Tibial nerve (tissue), 4 donors: ENCODE data around the gene TMEM63A. TPM values are rescaled to one million over a fixed set of nuclear protein-coding genes. Genes with fewer than 3 reads are reported as not detected.
A peak's percentile ranks its signal among the peaks of the same experiment; 100 is the strongest.
"Not testable (repeated sequence)": the region's sequence is repeated elsewhere in the genome, so short reads cannot be mapped to it uniquely, and the experiment has no call there.

Experiments used
- DNase-seq, 2 donors: peaks; one replicate each; pipeline ENCODE4 v3.0.0-alpha.2; 2019; ENCODE audit warnings: low spot score in 2 of 2
- H3K27ac ChIP-seq, 4 donors: fragments of 200-600 bp; sonication (generic) in 3 of 4; one replicate each; pipeline ENCODE4 v1.5.1; 2017 to 2019; ENCODE audit warnings: mild to moderate bottlenecking in 1 of 4
- H3K27me3 ChIP-seq, 2 donors: fragments of 200-600 bp; sonication (generic) in 1 of 2; one replicate each; pipeline versions ENCODE4 v1.5.1 to v1.6.0; 2017 to 2019
- H3K36me3 ChIP-seq, 3 donors: fragments of 200-600 bp; sonication (generic); one replicate each; pipeline ENCODE4 v1.5.1; 2018 to 2019
- H3K4me1 ChIP-seq, 4 donors: fragments of 200-600 bp; sonication (generic) in 3 of 4; one replicate each; pipeline ENCODE4 v1.5.1; 2017 to 2019
- H3K4me3 ChIP-seq, 4 donors: fragments of 200-600 bp; sonication (generic) in 3 of 4; one replicate each; pipeline ENCODE4 v1.5.1; 2017 to 2019; ENCODE audit warnings: mild to moderate bottlenecking in 1 of 4, moderate library complexity in 1 of 4
- H3K9me3 ChIP-seq, 4 donors: fragments of 200-600 bp; sonication (generic) in 3 of 4; one replicate each; pipeline ENCODE4 v1.5.1; 2017 to 2019
- EP300 ChIP-seq, 2 donors: sonication (generic); formaldehyde crosslinking; IDR thresholded peaks; one replicate each; pipeline ENCODE4 v1.6.1; 2017; ENCODE audit warnings: antibody characterized with exemption in 2 of 2, mild to moderate bottlenecking in 1 of 2
- POLR2A ChIP-seq, 2 donors: fragments of 450-650 bp; IDR thresholded peaks; one replicate each; pipeline ENCODE4 v1.6.1; 2017; ENCODE audit warnings: antibody characterized with exemption in 2 of 2, mild to moderate bottlenecking in 2 of 2, moderate library complexity in 2 of 2
- WGBS, 2 donors: methylation state at CpG; one replicate each; pipeline ENCODE4 v1.1.5; 2018; 5-methylcytosine and 5-hydroxymethylcytosine counted together
- total RNA-seq, 4 donors: library from RNA; depleted of rRNA; stranded (reverse); fragments of >200 nt; gene quantifications; one replicate each; pipeline ENCODE4 v1.1.0, GENCODE V29; 2016
- TF ChIP-seq, protein P1 (sequence below), 5 experiments: fragments of 200-600 bp in 3 of 5; fragments of 450-650 bp in 2 of 5; sonication (generic) in 3 of 5; IDR thresholded peaks; one replicate each; pipeline ENCODE4 v1.5.1; 2016 to 2019; ENCODE audit warnings: antibody characterized with exemption in 5 of 5, mild to moderate bottlenecking in 3 of 5, moderate library complexity in 2 of 5

The TMEM63A gene
- total RNA-seq: 10 to 100 TPM; 63.2 to 91.5 (median 66.7) TPM

DNA sequence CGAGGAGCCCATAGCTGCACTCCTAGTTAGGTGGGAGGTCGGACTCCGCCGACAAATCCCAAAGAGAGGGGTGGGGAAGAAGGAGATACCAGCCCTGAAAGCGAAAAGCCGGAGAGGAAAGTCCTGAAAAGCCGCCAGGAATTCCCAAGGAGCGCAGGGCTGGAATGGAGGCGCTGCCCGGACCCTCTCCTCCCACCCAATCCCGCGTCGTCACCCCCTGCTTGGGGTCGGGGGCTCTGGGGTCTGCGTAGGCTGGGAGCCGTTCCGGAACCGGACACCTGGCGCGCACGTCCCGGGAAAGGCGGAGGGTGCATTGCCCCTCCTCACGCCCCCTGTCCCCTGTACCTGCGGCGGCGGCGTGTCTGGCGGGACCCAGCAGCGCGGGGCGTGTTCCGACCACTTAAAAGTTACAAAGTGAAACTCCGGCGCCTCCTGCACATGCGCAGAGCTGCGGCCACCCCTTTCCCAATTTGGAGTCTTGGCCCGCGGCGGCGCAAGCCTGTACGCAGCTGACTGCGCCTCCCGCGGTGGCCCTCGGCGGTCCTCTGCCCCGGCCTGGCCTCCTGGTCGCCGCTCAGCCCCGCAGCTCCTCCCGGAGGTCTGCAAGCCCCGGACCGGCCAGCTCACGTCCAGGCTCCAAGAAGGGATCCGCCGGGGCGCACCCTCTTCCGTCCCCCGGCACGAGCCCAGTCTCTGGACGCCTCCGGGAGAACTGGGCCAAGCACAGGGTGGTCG is at the start of gene TMEM63A:
TSS of gene TMEM63A (minus strand) at position 422 of the 735 bp plus-strand sequence. CDS start 4,800 bp downstream, outside the sequence.
- 0% methylated on average over 41 to 43 of the region's 64 CpGs for WGBS, 2 donors
- peak; percentile 86 for DNase-seq
- TF ChIP-seq POLR2A (IDR thresholded peaks at IDR 0.05) (peak; percentile 49 to 70), EP300 (IDR thresholded peaks at IDR 0.05) (peak in 1 of 2 donors; percentile 82)
- TF ChIP-seq, protein P1, sequence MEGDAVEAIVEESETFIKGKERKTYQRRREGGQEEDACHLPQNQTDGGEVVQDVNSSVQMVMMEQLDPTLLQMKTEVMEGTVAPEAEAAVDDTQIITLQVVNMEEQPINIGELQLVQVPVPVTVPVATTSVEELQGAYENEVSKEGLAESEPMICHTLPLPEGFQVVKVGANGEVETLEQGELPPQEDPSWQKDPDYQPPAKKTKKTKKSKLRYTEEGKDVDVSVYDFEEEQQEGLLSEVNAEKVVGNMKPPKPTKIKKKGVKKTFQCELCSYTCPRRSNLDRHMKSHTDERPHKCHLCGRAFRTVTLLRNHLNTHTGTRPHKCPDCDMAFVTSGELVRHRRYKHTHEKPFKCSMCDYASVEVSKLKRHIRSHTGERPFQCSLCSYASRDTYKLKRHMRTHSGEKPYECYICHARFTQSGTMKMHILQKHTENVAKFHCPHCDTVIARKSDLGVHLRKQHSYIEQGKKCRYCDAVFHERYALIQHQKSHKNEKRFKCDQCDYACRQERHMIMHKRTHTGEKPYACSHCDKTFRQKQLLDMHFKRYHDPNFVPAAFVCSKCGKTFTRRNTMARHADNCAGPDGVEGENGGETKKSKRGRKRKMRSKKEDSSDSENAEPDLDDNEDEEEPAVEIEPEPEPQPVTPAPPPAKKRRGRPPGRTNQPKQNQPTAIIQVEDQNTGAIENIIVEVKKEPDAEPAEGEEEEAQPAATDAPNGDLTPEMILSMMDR (IDR thresholded peaks at IDR 0.05): peak; percentile 30 to 81 (median 53)
- Histone ChIP-seq H3K4me3 (peak within 1 kb of the TSS; percentile 68 to 92 (median 90)), H3K9me3 (no peaks in the 10 kb centered on the region), H3K27ac (peak within 1 kb of the TSS; percentile 87 to 92 (median 90)), H3K36me3 (peaks cover 0 to 2% (median 0%) of the 10 kb centered on the region in 3 donors), H3K27me3 (peaks cover 0 to 3% of the 10 kb centered on the region in 2 donors), H3K4me1 (peaks cover 0 to 54% (median 34%) of the 10 kb centered on the region in 4 donors)

DNA sequence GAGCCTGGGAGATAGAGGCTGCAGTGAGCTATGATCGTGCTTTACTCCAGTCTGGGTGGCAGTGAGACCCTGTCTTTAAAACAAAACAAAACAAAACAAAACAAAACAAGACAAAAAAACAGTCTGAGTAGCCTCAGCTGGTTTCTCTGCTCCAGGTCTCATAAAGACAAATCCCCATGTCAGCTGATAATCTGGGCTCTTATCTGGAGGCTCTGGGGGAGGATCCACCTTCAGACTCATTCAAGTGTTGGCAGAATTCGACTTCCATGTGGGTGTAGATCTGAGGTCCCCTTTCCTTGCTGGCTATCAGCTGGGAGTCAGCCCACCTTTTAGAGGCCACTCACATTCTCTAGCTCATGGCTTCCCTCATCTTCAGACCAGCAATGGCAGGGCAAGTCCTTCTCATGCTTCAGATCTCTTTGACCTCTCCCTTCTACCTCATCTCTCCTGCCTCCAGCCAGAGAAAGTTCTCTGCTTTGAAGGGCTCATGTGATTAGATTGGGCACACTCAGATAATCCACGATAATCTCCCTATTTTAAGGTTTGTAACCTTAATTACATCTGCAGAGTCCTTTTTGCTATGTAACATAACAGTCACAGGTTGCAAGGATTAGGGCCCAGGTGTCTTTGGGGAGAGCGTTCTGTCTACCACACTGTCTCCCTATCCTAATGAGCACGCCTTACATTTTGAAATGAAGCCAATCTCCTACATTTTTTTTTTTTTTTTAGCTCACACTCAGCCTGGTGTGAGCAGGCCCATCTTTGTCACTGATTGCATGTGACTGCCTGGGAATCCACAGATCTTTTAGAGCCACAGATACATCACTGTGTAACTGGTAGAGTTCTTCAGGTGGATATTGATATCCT is 49.3 kb upstream of the TMEM63A start:
- Histone ChIP-seq H3K9me3 (no peaks in the 10 kb centered on the region), H3K4me3 (no peak overlapping the region), H3K4me1 (no peaks in the 10 kb centered on the region), H3K36me3 (no peaks in the 10 kb centered on the region), H3K27me3 (no peaks in the 10 kb centered on the region), H3K27ac (no peak overlapping the region)
- no peak for DNase-seq
- TF ChIP-seq POLR2A (IDR thresholded peaks at IDR 0.05): no peak
- no peak for TF ChIP-seq EP300 (IDR thresholded peaks at IDR 0.05)
- TF ChIP-seq, protein P1 (IDR thresholded peaks at IDR 0.05): no peak
- WGBS, 2 donors: 82 to 86% methylated on average over 5 of the region's 5 CpGs

DNA sequence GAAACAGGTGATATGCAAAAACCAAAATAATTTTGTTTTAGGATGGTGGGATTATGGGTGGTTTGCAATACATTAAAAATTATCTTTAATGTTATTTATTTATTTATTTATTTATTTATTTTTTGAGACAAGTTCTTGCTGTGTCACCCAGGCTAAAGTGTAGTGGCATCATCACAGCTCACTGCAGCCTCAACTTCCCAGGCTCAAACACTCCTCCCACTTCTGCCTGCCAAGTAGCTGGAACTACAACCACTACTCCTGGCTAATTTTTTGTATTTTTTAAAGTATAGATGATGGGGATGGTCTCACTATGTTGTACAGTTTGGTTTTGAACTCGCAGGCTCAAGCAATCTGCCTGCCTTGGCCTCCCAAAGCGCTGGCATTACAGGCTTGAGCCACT is 48.4 kb upstream of the TMEM63A start:
- Histone ChIP-seq H3K9me3 (no peaks in the 10 kb centered on the region), H3K27me3 (no peaks in the 10 kb centered on the region), H3K4me1 (no peaks in the 10 kb centered on the region), H3K36me3 (no peaks in the 10 kb centered on the region), H3K27ac (no peak overlapping the region), H3K4me3 (no peak overlapping the region)
- TF ChIP-seq POLR2A (IDR thresholded peaks at IDR 0.05): no peak
- no peak for TF ChIP-seq EP300 (IDR thresholded peaks at IDR 0.05)
- TF ChIP-seq, protein P1 (IDR thresholded peaks at IDR 0.05): no peak
- WGBS, 2 donors: 94 to 98% methylated on average over 2 of the region's 2 CpGs
- DNase-seq: no peak

DNA sequence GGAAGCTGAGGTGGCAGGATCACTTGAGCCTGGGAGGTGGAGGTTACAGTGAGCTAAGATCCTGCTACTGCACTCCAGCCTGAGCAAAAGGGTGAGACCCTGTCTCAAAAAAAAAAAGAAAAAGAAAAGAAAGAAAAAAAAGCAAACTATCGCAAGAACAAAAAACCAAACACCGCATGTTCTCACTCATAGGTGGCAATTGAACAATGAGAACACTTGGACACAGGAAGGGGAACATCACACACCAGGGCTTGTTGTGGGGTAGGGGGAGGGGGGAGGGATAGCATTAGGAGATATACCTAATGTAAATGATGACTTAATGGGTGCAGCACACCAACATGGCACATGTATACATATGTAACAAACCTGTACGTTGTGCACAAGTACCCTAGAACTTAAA is 47.3 kb upstream of the TMEM63A start:
- DNase-seq, H3K36me3 ChIP-seq, H3K4me3 ChIP-seq, H3K27me3 ChIP-seq, H3K27ac ChIP-seq, H3K4me1 ChIP-seq, H3K9me3 ChIP-seq: not testable (repeated sequence)
- 94 to 95% methylated on average over 3 of the region's 3 CpGs for WGBS, 2 donors

DNA sequence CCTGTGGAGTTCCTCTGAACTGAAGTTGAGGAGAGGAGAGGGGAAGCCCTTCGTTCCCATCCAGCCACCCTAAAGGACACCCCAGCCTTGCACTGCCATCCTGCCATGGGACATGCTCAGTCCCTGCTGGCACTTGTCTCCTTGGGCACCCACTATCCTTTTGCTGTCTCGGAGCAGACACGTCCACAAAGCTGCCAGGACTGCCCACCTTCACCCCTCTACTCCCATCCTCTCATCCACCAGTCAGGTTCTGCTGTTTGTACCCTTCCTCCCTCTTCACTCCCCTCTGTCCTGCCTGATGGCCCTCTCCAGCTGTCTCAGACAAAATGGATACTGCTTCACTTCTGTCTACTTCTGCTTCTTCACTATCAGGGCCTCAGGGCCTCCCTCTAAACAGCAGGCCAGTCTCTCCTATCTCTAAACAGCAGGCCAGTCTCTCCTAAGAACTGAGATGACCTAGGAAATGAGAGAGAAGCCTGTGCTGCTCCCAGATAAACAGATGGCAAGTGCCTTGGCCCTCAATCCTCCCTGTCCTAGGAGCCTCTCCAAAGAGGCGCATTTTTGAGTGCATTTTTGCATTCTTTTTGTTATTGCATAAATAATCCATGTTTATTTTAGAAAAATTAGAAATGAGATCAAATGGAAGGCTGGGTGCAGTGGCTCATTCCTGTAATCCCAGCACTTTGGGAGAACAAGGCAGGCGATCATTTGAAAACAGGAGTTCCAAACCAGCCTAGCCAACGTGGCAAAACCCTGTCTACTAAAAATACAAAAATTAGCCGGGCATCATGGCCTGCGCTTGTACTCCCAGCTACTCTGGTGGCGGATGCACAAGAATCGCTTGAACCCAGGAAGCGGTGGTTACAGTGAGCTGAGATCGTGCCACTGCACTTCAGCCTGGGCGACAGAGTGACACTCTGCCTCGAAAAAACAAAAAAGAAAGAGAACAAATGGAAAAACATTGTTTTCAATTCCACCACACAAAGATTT is 46.3 kb upstream of the TMEM63A start:
- Histone ChIP-seq H3K27me3 (no peaks in the 10 kb centered on the region), H3K27ac (no peak overlapping the region), H3K9me3 (no peaks in the 10 kb centered on the region), H3K36me3 (no peaks in the 10 kb centered on the region), H3K4me3 (no peak overlapping the region), H3K4me1 (peaks cover 0 to 8% (median 0%) of the 10 kb centered on the region in 4 donors)
- 84 to 91% methylated on average over 14 of the region's 14 CpGs for WGBS, 2 donors
- no peak for DNase-seq
- no peak for TF ChIP-seq POLR2A (IDR thresholded peaks at IDR 0.05)
- TF ChIP-seq, protein P1 (IDR thresholded peaks at IDR 0.05): no peak
- no peak for TF ChIP-seq EP300 (IDR thresholded peaks at IDR 0.05)
